Kidney capillary endothelial cell (primary cell): Measurements from ENCODE around the gene NAP1L4.

ENCODE experiments used
- DNase-seq: peaks from one replicate; pipeline ENCODE4 v3.0.0-alpha.2; 2018; ENCODE audit warnings: low spot score

Gene NAP1L4

GRCh38 chr11:2934611-2935239, 57.4 kb downstream of the NAP1L4 start:
- DNase-seq: no peak

DNA sequence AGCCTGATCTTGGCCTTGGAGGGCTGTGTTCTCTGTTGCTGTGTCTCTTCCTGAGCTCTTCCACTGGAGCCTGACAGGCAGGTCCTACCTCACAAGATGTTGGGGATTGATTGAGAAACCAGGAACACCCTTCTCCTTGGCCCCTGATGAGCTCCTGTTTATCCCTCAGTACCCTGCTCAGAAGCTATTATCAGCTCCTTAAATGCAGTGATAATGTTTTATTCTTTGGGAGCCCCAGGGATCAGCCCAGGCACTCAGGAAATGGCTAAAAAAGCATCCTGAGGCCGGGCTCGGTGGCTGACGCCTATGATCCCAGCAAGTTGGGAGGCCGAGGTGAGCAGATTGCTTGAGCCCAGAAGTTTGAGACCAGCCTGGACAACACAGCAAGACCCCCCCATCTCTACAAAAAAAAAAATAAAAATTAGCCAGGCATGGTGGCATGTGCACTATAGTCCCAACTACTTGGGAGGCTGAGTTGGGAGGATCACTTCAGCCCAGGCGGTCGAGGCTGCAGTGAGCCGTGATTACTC, 58.0 kb downstream of the NAP1L4 start:
- no peak for DNase-seq

- DNase-seq: peak; percentile 86
Observed at GRCh38 chr11:2933375-2934020, 58.6 kb downstream of the NAP1L4 start.

DNA sequence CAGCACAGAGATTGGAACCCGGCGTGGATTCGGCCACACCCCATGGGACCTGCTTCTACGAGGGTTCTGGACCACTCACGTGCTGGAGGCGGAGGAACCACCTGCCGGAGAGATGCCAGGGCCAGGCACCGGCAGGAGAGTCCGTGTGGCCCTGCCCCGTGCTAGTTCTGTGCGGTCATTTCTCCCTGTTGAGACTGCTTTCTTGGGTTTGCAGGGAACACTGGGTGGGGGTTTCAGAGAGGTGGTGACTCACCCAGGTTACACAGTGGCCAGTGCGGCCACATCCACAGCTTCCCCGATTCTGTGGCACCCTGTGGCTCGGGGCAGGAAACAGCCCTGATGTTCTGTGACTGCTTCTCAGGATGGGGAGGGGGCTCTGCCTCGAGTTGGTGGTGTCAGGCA, 59.3 kb downstream of the NAP1L4 start:
- peak; percentile 30 for DNase-seq

GRCh38 chr11:2931771-2932738, 60.1 kb downstream of the NAP1L4 start:
- DNase-seq: no peak

DNA sequence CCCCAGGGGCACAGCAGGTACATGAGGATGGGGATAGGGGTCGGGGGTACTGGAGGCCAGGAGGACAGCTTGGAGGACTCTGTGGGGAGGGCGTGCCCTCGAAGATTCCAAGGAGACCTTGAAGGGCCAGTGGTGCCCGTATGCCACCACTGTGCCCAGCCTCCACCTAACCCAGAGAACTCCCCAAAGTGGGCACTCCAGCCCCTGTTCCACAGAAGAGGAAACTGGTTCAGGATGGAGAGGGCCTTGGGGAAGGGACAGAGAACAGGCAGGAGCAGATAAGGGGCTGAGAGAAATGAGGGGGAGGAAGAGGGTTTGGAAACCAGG, 60.7 kb downstream of the NAP1L4 start:
- no peak for DNase-seq

DNA sequence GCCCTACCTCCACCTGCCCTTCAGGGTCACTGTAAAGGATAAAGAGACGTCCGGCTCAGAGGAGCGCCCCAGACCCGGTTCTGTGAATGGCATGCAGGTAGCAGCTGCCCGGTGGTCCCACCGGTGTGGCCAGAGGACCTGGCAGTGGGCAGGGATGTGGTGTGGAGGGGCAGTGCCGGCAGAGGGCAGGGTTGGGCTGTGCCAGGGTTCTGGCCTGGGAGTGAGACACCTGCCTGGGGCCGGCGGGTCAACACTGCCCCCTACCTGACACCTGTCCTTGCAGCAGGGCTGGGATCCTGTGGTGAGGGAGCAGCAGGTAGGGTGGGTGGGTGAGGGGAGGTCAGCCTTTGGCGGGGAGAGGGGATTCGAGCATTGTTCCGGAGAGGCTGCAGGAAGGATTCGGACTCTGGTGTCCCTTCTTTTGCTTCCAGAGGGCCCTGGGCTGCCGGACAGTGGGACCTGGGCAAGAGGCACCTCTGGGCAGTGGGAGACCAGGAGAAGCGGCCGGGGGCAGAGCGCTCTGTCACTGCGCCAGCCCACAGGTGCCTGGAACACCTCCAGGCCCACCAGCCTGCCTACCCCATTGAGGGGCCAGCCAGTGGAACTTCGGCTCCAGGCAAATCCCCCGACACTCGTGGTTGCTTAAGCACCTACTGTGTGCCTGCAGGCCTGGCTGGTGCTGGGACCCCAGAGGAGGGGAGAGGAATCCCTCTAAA, 61.3 kb downstream of the NAP1L4 start:
- DNase-seq: peak; percentile 42

- peak; percentile 33 for DNase-seq
Observed at GRCh38 chr11:2929950-2930703, 62.0 kb downstream of the NAP1L4 start.

GRCh38 chr11:2929531-2929949, 62.6 kb downstream of the NAP1L4 start:
- DNase-seq: peak; percentile 49

- peak; percentile 52 for DNase-seq
Observed at GRCh38 chr11:2928605-2929530, 63.3 kb downstream of the NAP1L4 start, which contains the start of gene PHLDA2. Gene PHLDA2, minus strand, starts transcription at chr11:2929420. Its CDS starts 56 bp downstream, at chr11:2929364.

DNA sequence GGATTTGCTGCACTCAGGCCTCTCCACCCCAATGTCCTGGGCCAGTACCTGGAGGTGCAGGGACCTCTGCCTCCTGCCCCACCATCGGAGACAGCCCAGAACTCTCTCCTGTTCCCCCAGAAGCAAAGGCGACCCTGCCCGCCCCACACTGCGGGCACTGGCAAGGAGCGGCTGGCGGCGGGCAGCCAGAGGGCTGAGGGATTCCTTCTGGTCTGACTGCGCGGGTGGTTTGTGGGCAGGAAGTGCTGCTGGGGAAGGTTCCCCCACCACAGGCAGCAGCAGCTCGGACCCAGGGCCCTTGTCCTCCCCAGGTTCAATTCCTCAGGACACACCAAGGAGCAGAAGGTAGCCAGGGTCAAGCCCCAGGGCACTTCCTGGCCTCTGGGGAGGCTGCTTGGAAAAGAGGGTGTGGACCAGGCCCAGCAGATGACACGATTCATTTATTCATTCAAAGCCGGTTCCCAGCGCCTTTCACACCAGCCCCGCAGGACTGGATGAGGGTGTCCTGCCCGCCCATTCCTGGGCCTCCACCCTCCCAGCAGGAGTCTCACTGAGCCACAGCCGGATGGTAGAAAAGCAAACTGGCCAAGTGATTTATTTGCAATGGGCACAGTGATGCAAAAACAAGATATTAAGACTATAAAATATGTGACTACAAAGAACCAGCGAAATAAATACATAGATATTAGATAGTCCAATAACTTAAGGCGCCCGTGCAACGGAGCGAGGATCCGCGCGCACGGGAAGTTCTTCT, 64.1 kb downstream of the NAP1L4 start:
- DNase-seq: peak; percentile 26

GRCh38 chr11:2927121-2927800, 64.9 kb downstream of the NAP1L4 start:
- DNase-seq: no peak

GRCh38 chr11:2926611-2927051, 65.5 kb downstream of the NAP1L4 start:
- DNase-seq: no peak

DNA sequence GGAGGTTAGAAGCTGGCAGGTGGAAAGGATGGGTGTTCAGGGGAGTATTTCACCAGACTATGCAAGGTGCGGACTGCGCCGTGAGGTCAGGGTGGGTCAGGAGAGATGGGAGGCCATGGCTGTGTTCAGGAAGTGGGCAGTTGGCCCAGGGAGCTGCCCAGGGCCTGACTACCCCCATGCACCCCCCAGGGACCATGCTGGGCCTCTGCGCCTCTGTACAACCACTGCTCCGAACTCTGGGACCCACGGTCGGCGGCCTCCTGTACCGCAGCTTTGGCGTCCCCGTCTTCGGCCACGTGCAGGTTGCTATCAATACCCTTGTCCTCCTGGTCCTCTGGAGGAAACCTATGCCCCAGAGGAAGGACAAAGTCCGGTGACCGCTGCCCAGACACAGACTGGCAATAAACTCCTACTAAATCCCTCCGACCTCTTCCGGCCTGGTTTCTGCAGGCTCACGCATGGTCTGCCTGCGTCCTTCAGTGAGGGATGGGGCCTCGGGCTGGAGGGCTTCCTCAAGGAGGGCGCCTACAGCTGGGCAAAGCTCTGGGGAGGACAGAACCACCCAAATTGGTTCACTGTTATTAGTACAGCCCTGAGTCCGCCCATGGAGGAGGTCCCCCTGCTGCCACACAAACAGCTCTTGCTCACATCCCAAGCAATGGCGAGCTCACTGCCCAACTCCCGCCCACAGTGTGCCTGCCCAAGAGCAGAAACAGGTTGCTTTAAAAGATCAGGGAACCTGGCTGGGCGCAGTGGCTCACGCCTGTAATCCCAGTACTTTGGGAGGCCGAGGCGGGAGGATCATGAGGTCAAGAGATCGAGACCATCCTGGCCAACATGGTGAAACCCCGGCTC, 67.1 kb downstream of the NAP1L4 start:
- DNase-seq: no peak

DNA sequence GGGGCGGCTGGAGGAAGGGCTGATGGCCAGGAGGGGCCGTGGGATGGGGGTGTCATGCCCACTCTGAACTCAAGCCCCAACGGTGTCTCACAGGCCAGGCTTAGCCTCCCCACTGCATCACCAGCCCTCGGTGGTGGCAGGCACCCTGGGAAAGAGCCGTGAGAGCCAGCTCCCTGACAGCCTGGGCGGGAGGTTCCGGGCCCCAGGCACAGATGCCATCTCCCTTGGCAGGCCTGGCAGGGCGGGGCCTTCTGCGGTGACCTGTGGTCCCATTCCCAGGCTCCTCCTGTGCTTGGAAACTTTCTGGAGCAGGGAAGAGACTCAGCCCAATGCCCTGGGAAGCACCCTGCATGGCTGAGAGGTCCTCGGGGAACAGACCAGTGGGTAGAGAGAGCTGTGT, 67.7 kb downstream of the NAP1L4 start:
- DNase-seq: no peak

- DNase-seq: no peak
Observed at GRCh38 chr11:2923446-2924375, 68.4 kb downstream of the NAP1L4 start.
